Muscle of back (tissue), 11 donors: ENCODE data around the gene ASPA. TPM values are rescaled to one million over a fixed set of nuclear protein-coding genes. Genes with fewer than 3 reads are reported as not detected.

Experiments
- DNase-seq, 3 donors: peaks; one replicate each; pipeline versions ENCODE4 v3.0.0 to v3.0.0-alpha.2; 2013
- polyA plus RNA-seq, 10 donors: library from polyadenylated mRNA; unstranded; fragments of 120-200 nt; gene quantifications; one replicate each; pipeline ENCODE4 v1.2.1, GENCODE V29; 2013; ENCODE audit not compliant: insufficient read length in 10 of 10

Gene ASPA
- polyA plus RNA-seq, 10 donors = 2.6 to 6.7 (median 4.1) TPM

- DNase-seq = no peak
Observed at GRCh38 chr17:3533752-3534151, 58.0 kb downstream of the ASPA start.

DNA sequence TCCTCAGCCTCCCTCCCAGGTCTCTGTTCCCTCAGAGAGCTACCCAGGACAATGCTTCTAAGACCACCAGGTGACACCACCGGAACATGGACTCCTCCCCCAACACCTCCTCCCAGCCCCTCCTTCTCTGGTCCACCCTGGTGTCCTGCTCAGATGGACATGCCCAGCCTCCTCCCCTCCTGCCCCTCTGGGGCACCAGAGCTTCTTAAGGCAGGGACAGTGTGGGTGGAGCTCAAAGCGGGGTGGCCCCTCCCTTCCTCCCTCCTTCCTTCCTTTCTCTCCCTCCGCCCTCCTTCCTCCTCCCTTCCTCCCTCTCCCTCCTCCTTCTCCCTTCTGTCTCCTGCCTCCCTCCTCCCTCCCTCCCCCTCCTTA, 59.1 kb downstream of the ASPA start:
- DNase-seq = peak in 1 of 3 donors; percentile 64

- DNase-seq = peak; percentile 62 to 94 (median 85)
Observed at GRCh38 chr17:3535253-3535995, 59.6 kb downstream of the ASPA start.

GRCh38 chr17:3536716-3537115, 60.9 kb downstream of the ASPA start:
- no peak for DNase-seq

DNA sequence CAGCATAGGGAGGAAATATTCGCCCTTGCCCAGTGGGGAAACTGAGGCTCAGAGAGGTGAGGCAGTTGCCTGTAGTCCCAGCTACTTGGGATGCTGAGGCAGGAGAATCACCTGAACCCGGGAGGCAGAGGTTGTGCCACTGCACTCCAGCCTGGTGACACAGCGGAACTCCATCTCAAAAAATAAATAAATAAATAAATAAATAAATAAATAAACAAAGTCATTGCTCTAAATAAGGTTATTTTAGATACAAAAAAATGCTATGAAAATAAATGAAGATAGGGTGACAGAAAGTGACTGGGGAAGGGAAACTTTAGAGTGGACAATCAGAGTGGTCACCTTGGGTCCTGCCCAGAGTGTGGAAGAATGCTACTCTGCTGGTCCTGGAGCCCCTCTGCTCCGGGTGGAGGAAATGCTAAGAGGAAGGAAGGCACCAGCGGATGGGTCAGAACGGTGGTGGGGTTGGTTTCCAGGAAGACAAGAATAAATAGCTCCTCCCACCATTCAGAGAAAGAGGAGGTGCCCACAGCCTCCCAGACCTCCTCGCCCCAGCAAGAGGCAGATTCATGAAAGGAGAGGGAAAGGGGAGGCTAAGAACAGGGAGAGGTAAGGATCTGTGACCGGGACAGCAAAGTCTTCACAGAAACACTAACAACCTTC, 64.2 kb downstream of the ASPA start:
- DNase-seq = no peak

DNA sequence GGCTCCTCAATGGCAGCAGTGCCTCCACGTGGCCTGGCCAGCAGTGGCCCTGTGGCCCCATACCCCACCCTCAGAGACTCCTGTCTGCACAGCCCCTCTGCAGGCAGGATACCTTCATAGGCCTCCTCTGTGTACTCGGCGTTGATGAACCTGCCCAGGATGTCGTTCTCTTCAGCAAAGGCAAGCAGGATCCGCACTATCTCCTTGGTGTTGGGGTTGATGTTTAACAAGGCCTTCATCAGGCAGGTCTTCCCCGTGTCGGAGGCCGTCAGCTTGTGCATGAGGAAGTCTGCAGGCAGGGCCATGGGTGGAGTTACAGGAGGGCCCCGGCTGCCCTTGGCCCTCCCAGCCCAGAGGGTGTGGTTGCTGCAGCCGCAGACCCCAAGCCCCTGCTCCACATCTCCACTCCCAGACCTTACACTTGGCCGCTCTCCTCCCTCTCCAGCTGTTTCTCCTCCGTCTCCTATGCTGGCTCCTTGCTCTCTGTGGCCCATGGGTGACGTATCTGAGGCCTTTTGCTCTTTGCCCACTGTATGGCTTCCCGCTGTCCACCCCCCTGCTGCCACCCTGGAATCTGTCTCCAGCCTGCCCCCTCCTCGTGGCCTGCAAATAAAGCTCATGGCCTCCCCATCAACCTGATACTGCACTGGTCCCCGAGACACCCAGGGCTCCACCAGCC, 66.8 kb downstream of the ASPA start:
- no peak for DNase-seq

DNA sequence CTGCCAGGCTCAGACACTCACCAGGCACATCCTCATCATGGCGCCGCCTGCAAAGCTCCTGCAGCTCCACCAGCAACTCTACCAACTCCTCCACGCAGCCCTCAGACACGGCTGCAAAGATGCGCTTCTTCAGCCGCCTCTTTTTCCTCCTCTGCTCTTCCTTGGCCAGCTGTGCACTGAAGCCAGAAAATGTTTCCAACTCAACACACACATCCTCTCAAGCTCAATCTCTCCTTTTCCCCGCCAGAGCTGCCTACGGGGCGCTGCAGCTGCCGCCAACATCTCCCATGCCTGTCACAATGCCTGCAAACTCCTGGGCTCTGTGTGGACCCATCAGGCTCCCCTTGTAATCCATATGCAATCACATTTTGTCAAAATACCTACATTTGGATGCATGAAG, 67.7 kb downstream of the ASPA start:
- peak in 1 of 3 donors; percentile 53 for DNase-seq

DNA sequence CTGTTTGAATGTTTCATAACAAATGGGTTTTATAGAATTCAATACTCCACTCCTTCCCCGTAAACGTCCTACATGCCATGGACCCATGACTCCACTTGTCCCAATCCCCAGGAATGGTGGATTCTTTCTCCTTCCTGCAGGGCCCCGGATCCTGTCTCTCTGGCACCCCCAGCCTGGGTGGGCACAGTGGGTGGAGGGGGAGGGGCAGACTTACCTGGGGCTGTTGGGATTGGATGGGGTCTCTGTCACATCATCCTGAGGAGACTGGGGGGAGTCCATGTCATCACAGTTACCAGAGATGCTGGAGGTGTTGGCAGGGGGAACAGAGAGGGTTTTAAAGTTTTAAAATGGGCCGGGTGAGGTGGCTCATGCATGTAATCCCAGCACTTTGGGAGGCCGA, 68.6 kb downstream of the ASPA start:
- no peak for DNase-seq

- no peak for DNase-seq
Observed at GRCh38 chr17:3545151-3545550, 69.4 kb downstream of the ASPA start.

DNA sequence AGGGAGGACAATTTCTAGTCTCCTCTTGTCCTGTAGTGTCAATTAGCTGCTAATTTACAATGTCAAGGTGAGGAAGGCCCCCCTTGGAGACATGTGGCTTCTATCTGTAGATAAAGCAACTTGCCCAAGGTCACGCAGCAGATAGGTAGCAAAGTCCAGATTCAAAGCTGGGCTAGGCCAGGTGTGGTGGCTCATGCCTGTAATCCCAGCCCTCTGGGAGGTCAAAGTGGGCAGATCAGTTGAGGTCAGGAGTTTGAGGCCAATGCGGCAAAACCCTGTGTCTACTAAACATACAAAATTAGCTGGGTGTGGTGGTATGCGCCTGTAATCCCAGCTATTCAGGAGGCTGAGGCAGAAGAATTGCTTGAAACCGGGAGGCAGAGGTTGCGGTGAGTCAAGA, 70.7 kb downstream of the ASPA start:
- DNase-seq = no peak

DNA sequence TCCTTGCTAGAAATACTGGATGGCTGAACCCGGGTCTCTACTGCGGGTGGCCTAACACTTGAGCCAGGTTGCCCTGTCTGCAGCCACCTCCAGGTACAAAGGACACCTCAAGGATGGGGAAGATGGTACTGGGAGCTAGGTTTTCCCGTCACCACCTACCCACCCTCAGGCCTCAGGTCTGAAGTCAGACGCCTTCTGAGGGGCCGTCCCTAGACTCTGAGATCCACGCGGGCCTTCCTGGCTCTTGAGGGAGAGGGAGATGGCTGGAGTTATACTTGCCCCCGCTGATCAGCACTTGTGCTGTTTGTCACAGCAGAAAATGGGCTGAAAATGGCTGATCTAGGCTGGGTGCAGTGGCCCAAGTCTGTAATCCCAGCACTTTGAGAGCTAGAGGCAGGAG, 71.2 kb downstream of the ASPA start:
- no peak for DNase-seq

DNA sequence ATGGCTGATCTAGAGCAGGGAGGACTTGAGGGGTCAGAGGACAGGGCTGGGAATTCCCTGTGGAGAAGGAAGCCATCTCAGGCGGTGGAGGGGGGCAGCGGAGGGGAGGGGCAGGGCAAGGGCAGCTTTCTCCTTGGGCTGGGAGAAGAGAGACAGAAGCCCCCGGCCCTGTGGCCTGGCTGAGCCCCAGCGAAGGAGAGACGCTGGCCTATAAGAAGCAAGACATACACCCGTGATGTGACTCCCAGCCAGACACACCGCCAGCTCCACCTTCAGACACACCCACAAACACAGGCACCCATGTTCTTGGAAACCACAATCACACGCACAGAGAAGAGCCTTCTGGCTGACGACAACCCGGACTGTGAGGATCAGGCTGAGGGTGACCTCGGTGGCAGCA, 71.8 kb downstream of the ASPA start:
- DNase-seq = no peak

DNA sequence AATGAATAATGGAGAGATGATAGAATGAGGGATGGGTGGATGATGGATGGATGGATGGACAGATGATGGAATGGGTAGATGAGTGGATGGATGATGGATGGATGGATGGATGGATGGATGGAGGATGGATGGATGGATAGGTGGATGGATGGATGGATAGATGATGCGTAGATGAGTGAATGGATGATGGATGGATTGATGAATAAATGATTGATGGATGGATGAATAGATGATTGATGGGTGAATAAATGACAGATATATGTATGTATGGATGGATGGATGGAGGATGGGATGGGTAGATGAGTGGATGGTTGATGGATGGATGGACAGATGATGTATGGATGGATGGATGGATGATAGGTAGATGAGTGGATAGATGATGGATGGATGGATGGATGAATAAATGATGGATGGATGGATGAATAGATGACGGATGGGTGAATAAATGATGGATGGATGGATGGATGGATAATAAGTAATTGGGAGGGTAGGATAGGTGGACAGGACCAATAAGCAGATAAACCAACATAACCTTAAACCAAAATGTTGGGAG, 73.9 kb downstream of the ASPA start:
- no peak for DNase-seq

- DNase-seq = no peak
Observed at GRCh38 chr17:3551189-3551588, 75.4 kb downstream of the ASPA start.

GRCh38 chr17:3552916-3553315, 77.1 kb downstream of the ASPA start:
- no peak for DNase-seq

Other genes with a start within 250 kb of the ASPA start
- under 1 TPM in 2 of 10 donors, not detected in 8; 0.12 TPM for gene OR3A1, start 177.6 kb upstream of the ASPA start, polyA plus RNA-seq
- under 1 TPM in 9 of 10 donors, not detected in 1; 0.15 to 0.38 (median 0.27) TPM for gene OR3A2, start 89.7 kb upstream of the ASPA start, polyA plus RNA-seq
- under 1 TPM in 2 of 10 donors, not detected in 8; 0.15 to 0.16 TPM for gene OR1E1, start 77.6 kb upstream of the ASPA start, polyA plus RNA-seq
- gene OR3A3, start 64.6 kb upstream of the ASPA start, polyA plus RNA-seq = under 1 TPM in 5 of 10 donors, not detected in 5; 0.04 to 0.17 (median 0.12) TPM
- gene OR1E2, start 42.2 kb upstream of the ASPA start, polyA plus RNA-seq = not detected
- 1 to 10 TPM in 1 of 10 donors, under 1 TPM in 8, not detected in 1; 0.08 to 1.2 (median 0.63) TPM for gene SPATA22, start 4.2 kb upstream of the ASPA start, polyA plus RNA-seq
- gene TRPV3, start 81.8 kb downstream of the ASPA start, polyA plus RNA-seq = 1 to 10 TPM; 1.0 to 2.3 (median 1.5) TPM
- gene TRPV1, start 133.4 kb downstream of the ASPA start, polyA plus RNA-seq = 1 to 10 TPM; 3.2 to 8.8 (median 4.8) TPM
- gene SHPK, start 160.3 kb downstream of the ASPA start, polyA plus RNA-seq = 10 to 100 TPM in 1 of 10 donors, 1 to 10 TPM in 9; 4.6 to 10.7 (median 7.3) TPM
- 10 to 100 TPM in 3 of 10 donors, 1 to 10 TPM in 7; 7.2 to 11.7 (median 8.6) TPM for gene CTNS, start 160.8 kb downstream of the ASPA start, polyA plus RNA-seq
- 10 to 100 TPM; 39.9 to 87.0 (median 57.2) TPM for gene TAX1BP3, start 192.6 kb downstream of the ASPA start, polyA plus RNA-seq
- gene EMC6, start 192.8 kb downstream of the ASPA start, polyA plus RNA-seq = 10 to 100 TPM; 25.9 to 46.3 (median 34.4) TPM
- gene P2RX5, start 220.2 kb downstream of the ASPA start, polyA plus RNA-seq = 10 to 100 TPM; 18.0 to 33.5 (median 26.4) TPM
- 1 to 10 TPM; 4.1 to 7.2 (median 5.7) TPM for gene HASPIN, start 247.9 kb downstream of the ASPA start, polyA plus RNA-seq